Measurements from ENCODE around the gene RNASEL. TPM values are rescaled to one million over a fixed set of nuclear protein-coding genes. Genes with fewer than 3 reads are reported as not detected.
A peak's percentile ranks its signal among the peaks of the same experiment; 100 is the strongest.

Gene RNASEL
- total and polyA plus RNA-seq, 12 donors, result 1.4 to 4.7 (median 3.3) TPM

- intact Hi-C loops (cut with DNase I), result loop anchor here in 1 of 10 donors (5.0 kb wide), 1 partner anchor 140 kb away; no protein-coding TSS in a partner anchor
These were observed 2.0 kb downstream of the RNASEL start for GRCh38 chr1:182587093-182587492.

GRCh38 chr1:182586380-182586779 is 2.7 kb downstream of the RNASEL start:
- H3K4me1 ChIP-seq, result peaks cover 4 to 49% (median 23%) of the 10 kb centered on the region in 9 donors
- WGBS, 2 donors, result 94 to 96% methylated on average over 11 of the region's 11 CpGs
- no peak overlapping the region for H3K4me3 ChIP-seq
- H3K27me3 ChIP-seq, result no peaks in the 10 kb centered on the region
- no peak for ATAC-seq
- no peak for DNase-seq
- intact Hi-C loops (cut with DNase I), result loop anchor here in 1 of 10 donors (5.0 kb wide), 1 partner anchor 139 kb away; no protein-coding TSS in a partner anchor
- no peaks in the 10 kb centered on the region for H3K9me3 ChIP-seq
- peak overlapping the region in 1 of 10 donors; percentile 24 for H3K27ac ChIP-seq
- peaks cover 0 to 36% (median 7%) of the 10 kb centered on the region in 9 donors for H3K36me3 ChIP-seq
- no peak for TF ChIP-seq CTCF (IDR thresholded peaks at IDR 0.05)

More at GRCh38 chr1:182587093-182587492, 2.0 kb downstream of the RNASEL start:
- no peaks in the 10 kb centered on the region for H3K9me3 ChIP-seq
- H3K4me3 ChIP-seq, result no peak overlapping the region
- H3K4me1 ChIP-seq, result peaks cover 4 to 49% (median 23%) of the 10 kb centered on the region in 9 donors
- H3K36me3 ChIP-seq, result peaks cover 0 to 29% (median under 1%) of the 10 kb centered on the region in 9 donors
- H3K27ac ChIP-seq, result no peak overlapping the region
- ATAC-seq (no peak), DNase-seq (no peak)
- no peak for TF ChIP-seq CTCF (IDR thresholded peaks at IDR 0.05)
- 0 to 1% methylated on average over 1 of the region's 1 CpG for WGBS, 2 donors
- no peaks in the 10 kb centered on the region for H3K27me3 ChIP-seq

DNA sequence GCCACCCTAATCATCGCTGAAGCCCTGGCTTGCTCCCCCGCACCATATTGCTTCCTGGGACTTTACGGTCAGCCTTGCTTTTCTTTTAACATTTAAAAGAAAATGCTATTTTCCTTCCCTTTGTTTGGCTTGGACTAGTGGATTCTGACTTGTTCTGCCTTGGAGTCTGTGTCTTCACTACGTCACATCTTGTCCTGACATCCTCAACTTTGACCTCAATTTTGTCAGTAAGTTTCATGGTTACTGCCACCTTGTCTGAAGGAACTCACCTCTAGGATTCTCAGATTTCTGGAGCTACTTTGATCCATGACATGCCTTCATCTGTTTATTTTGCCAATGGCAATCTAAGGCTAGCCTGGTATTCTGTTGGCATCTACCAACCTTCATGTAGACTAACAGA is 4.3 kb downstream of the RNASEL start:
- intact Hi-C loops (cut with DNase I), result loop anchor here in 1 of 10 donors (5.0 kb wide), 1 partner anchor 137 kb away; no protein-coding TSS in a partner anchor
- no peak for TF ChIP-seq CTCF (IDR thresholded peaks at IDR 0.05)
- WGBS, 2 donors, result 94 to 97% methylated on average over 4 of the region's 4 CpGs
- Histone ChIP-seq H3K9me3 (no peaks in the 10 kb centered on the region), H3K27ac (no peak overlapping the region), H3K27me3 (no peaks in the 10 kb centered on the region), H3K36me3 (peaks cover 0 to 52% (median 23%) of the 10 kb centered on the region in 9 donors), H3K4me1 (peaks cover 4 to 49% (median 23%) of the 10 kb centered on the region in 9 donors), H3K4me3 (no peak overlapping the region)
- ATAC-seq (no peak), DNase-seq (no peak)

GRCh38 chr1:182580736-182581135 is 8.3 kb downstream of the RNASEL start:
- intact Hi-C loops (cut with DNase I), result no loop called here
- H3K36me3 ChIP-seq, result peaks cover 0 to 91% (median 26%) of the 10 kb centered on the region in 9 donors
- WGBS, 2 donors, result 86 to 93% methylated on average over 2 of the region's 2 CpGs
- ATAC-seq (no peak), DNase-seq (no peak)
- no peaks in the 10 kb centered on the region for H3K27me3 ChIP-seq
- H3K4me3 ChIP-seq, result no peak overlapping the region
- no peak overlapping the region for H3K27ac ChIP-seq
- no peaks in the 10 kb centered on the region for H3K9me3 ChIP-seq
- H3K4me1 ChIP-seq, result peaks cover 0 to 27% (median 12%) of the 10 kb centered on the region in 9 donors
- no peak for TF ChIP-seq CTCF (IDR thresholded peaks at IDR 0.05)

Data from heart right ventricle (tissue), 16 donors.